AG04450 (cell line): ENCODE results near the gene MGAT5B. TPM values are rescaled to one million over a fixed set of nuclear protein-coding genes. Genes with fewer than 3 reads are reported as not detected.

ENCODE experiments used
- CTCF ChIA-PET: fragments of 300-600, 350-600 bp; formaldehyde crosslinking; extraction: SDS; loops from one replicate; lab custom pipeline; 2022; ENCODE audit warnings: antibody characterized with exemption, inconsistent platforms; lab: Charles Lee
- POLR2A ChIA-PET: fragments of 350-600 bp; formaldehyde crosslinking; extraction: SDS; loops from one replicate; lab custom pipeline; 2021; ENCODE audit warnings: antibody characterized with exemption, inconsistent platforms; lab: Yijun Ruan, JAX
- DNase-seq: peaks from one replicate; pipeline ENCODE4 v3.0.0-alpha.2; 2011; ENCODE audit warnings: low read depth, low spot score
- H3K27ac ChIP-seq: one replicate; pipeline ENCODE4 v1.5.1; 2012; ENCODE audit warnings: low read depth, low read length, control low read depth
- H3K27me3 ChIP-seq: one replicate; pipeline ENCODE4 v1.6.0; 2012; ENCODE audit warnings: low read length; ENCODE audit not compliant: control insufficient read depth, insufficient read depth
- H3K4me3 ChIP-seq: 2 replicates; pipeline ENCODE4 v1.5.1; 2011; ENCODE audit warnings: mild to moderate bottlenecking, low read depth, low read length, control low read depth
- H3K9me3 ChIP-seq: 2 replicates; pipeline ENCODE4 v1.5.1; 2012; ENCODE audit warnings: low read length; ENCODE audit not compliant: control insufficient read depth, insufficient read depth
- CTCF ChIP-seq: IDR thresholded peaks from 2 replicates; pipeline ENCODE4 v1.5.1; 2011; ENCODE audit warnings: low read depth, low read length, control low read depth, inconsistent platforms
- polyA plus RNA-seq: library from polyadenylated mRNA; depleted of rRNA; stranded (reverse); fragments of >200 nt; gene quantifications from 2 replicates; pipeline ENCODE4 v1.2.3, GENCODE V29; 2011

Gene MGAT5B
- polyA plus RNA-seq, 1 experiment = 0.69 TPM

GRCh38 chr17:76905036-76905435 is 36.8 kb downstream of the MGAT5B start:
- no peak for TF ChIP-seq CTCF
- Histone ChIP-seq H3K4me3 (no peak overlapping the region), H3K27me3 (no peaks in the 10 kb centered on the region), H3K27ac (no peak overlapping the region), H3K9me3 (no peaks in the 10 kb centered on the region)
- DNase-seq = no peak
- CTCF ChIA-PET = no interaction called here
- POLR2A ChIA-PET = no interaction called here

GRCh38 chr17:76905836-76906235 is 37.6 kb downstream of the MGAT5B start:
- no peak for DNase-seq
- TF ChIP-seq CTCF = no peak
- H3K4me3 ChIP-seq = no peak overlapping the region
- no peaks in the 10 kb centered on the region for H3K9me3 ChIP-seq
- no peaks in the 10 kb centered on the region for H3K27me3 ChIP-seq
- ChIA-PET CTCF (no interaction called here), POLR2A (no interaction called here)
- no peak overlapping the region for H3K27ac ChIP-seq

GRCh38 chr17:76906463-76906862 is 38.3 kb downstream of the MGAT5B start:
- no peaks in the 10 kb centered on the region for H3K9me3 ChIP-seq
- ChIA-PET POLR2A (no interaction called here), CTCF (no interaction called here)
- no peaks in the 10 kb centered on the region for H3K27me3 ChIP-seq
- no peak overlapping the region for H3K4me3 ChIP-seq
- no peak for DNase-seq
- H3K27ac ChIP-seq = no peak overlapping the region
- no peak for TF ChIP-seq CTCF

GRCh38 chr17:76907352-76907751 is 39.1 kb downstream of the MGAT5B start:
- no peak for DNase-seq
- no peak overlapping the region for H3K27ac ChIP-seq
- no peak overlapping the region for H3K4me3 ChIP-seq
- no peak for TF ChIP-seq CTCF
- CTCF ChIA-PET = no interaction called here
- H3K9me3 ChIP-seq = no peaks in the 10 kb centered on the region
- POLR2A ChIA-PET = no interaction called here
- no peaks in the 10 kb centered on the region for H3K27me3 ChIP-seq

- CTCF ChIA-PET = no interaction called here
- POLR2A ChIA-PET = interaction anchor here (0.5 kb wide), 1 partner anchor 41 kb away, joined by 3 read pairs; no protein-coding TSS in a partner anchor
- no peaks in the 10 kb centered on the region for H3K27me3 ChIP-seq
- no peak for DNase-seq
- no peak overlapping the region for H3K4me3 ChIP-seq
- no peaks in the 10 kb centered on the region for H3K9me3 ChIP-seq
- no peak overlapping the region for H3K27ac ChIP-seq
- no peak for TF ChIP-seq CTCF
These were observed 42.0 kb downstream of the MGAT5B start for GRCh38 chr17:76909971-76910760.
